HG02938 (cell line): ENCODE data around the gene ITPKC.
A peak's percentile ranks its signal among the peaks of the same experiment; 100 is the strongest.

ENCODE experiments used
- ATAC-seq: cut with Tn5 transposase; IDR thresholded peaks from one replicate; pipeline ENCODE4 v1.9.1; 2021; ENCODE audit warnings: mild to moderate bottlenecking, moderate library complexity; ENCODE audit not compliant: unreplicated experiment

Gene ITPKC

GRCh38 chr19:40739030-40739839 lies 22.3 kb downstream of the ITPKC start:
- ATAC-seq, result no peak

- no peak for ATAC-seq
These were observed 23.2 kb downstream of the ITPKC start for GRCh38 chr19:40739871-40740703.

GRCh38 chr19:40740747-40741146 lies 23.8 kb downstream of the ITPKC start:
- no peak for ATAC-seq

GRCh38 chr19:40741527-40742390 lies 24.8 kb downstream of the ITPKC start:
- no peak for ATAC-seq

DNA sequence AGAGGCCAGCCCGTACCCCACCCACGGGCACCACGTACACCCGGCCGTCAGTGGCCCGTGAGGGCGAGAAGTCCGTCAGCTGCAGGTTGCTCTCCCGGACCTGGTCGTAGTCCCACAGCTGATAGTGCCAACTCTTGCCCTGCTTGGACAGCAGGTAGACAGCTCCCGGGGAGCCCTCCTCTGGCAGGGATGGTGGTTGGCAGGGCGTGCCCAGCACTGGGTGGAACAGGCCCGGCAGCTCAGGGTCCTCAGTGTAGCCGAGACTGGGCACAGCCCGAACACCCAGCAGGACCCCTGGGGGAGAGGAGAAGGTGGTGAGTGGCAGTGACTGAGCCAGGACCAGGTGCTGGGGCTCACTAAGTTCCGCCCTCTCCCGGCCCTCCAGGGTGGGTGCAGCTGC lies 25.6 kb downstream of the ITPKC start:
- no peak for ATAC-seq

DNA sequence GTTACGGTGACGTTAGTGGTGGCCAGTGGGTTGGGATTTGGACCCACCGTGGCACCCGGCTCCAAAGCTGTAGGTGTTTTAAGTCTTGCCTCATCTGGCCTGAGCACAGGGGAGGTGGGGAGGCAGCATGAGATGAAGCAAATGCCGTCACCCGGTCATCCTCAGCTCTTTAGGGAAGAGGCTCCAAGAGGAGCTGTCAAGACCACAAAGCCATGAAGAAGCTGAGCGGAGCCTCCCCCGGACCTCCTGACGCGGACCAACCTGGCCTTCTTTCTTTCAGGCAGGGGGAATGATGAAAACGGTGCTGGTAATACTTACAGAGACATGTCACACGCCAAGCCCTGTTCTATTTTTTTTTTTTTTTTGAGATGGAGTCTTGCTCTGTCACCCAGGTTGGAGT lies 26.0 kb downstream of the ITPKC start:
- no peak for ATAC-seq

DNA sequence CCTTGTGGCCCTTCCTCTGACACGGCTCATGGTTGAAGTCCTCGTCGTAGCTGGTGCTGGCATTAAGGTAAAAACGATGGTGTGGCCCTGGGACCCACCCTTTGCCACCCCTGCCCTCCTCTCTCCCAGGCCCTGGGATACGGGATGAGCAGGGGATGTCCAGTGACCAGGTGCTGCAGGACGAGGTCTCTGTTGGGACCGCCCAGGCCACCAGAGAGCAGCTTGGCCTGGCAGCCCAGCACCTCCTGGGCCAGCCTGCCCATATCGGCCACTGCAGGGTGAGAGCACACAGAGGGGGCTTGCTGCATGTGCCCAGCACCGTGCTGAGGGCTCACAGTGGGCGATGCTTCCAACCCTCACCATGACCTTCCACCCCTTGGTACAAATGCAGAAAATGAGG lies 27.0 kb downstream of the ITPKC start:
- ATAC-seq, result no peak

GRCh38 chr19:40744554-40745401 lies 27.9 kb downstream of the ITPKC start:
- ATAC-seq, result no peak

DNA sequence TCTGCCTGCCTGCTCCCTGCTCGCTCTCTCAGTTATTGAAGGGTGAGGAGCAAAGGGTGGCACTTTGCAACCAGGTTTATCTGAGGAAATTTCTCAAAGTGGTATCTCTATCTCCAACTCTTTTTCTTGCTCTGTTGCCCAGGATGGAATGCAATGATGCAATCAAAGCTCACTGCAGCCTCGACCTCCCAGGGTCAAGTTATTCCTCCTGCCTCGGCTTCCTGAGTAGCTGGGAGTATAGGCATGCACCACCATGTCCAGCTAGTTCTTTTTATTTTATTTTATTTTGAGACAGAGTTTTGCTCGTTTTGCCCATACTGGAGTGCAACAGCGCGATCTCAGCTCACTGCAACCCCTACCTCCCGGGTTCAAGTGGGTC lies 28.5 kb downstream of the ITPKC start:
- ATAC-seq, result no peak

DNA sequence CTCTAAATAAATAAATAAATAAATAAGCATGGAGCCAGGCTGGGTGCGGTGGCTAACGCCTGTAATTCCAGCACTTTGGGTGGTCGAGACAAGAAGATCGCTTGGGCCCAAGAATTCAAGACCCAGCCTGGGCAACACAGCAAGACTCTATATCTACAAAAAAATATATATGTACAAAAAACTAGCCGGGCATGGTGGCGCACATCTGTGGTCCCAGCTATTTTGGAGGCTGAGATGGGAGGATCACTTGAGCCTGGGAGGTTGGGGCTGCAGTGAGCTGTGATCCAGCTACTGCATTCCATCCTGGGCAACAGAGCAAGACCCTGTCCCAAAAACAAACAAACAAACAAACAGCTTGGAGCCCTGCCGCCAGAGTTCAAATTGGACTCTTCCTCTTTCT lies 30.6 kb downstream of the ITPKC start:
- no peak for ATAC-seq

DNA sequence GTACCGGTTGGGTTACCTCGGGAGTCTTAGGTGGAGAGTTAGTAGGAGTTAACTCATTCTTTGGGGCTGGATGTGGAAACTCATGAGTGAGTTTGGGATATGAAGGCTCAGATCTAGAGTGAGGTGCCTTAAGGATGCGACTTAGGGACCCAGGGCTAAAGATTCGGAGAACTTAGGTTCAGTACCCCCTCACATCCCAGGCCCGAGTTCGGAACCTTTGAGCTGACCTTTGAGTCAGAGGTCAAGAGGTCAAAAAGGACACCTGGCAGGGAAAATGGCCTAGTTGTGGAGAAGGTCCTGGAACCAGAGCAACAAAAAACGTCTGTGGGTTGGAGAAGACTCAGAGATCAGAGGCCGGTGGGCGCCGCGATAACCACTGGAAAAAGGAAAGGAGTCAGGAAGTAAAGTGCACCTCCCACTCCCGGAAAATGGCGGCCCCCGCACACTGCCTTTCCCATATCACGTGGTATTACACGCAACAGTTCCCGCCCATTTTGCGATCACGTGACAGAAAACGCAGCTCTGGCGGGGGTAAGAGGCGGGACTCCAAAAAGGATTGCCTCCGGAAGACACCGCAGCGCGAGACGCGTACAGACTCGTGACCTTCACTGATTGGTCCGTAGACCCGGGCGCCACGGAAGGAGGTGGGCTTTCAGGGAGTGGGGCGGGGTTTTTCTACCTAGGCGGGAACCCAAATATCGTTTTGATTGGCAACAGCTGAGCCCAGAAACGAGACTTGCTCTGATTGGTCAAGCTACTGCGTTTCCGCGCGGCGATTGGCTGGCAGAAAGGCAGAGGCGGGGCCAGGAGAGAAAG lies 33.4 kb downstream of the ITPKC start, which contains the start of gene ACTMAP:
ACTMAP (minus strand) TSS at position 420 of the 816 bp plus-strand sequence. CDS start 674 bp downstream, outside the sequence.
- peak; percentile 86 for ATAC-seq

DNA sequence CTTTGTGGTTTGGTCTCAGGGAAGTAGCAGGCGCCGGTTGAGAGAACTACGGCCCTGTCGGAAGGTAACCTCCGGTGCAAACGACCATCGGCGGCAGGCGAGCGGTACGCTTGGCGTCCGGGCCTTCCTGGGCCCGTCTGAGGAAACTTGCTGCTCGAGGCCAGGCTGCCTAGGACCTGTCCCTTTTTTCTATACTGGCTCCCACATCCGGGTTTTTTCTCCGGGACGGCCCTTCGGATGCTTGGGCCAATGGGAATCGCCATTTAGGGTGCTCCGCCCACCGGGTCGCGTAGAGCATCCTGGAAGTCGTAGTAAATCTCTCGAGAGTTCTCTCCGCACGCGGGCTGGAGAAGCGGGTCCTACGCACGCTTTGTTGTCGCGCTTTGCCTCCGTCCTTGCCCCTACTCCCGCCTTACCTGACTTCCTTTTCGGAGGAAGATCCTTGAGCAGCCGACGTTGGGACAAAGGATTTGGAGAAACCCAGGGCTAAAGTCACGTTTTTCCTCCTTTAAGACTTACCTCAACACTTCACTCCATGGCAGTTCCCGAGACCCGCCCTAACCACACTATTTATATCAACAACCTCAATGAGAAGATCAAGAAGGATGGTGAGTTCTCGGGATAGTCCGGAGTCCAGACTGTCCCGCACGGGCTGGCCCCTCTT lies 34.1 kb downstream of the ITPKC start, which contains the start of gene SNRPA:
SNRPA (plus strand) TSS at position 330 of the 664 bp plus-strand sequence; CDS start at position 536, 206 bp downstream.
- peak; percentile 50 for ATAC-seq

- no peak for ATAC-seq
These were observed 35.4 kb downstream of the ITPKC start for GRCh38 chr19:40752257-40752781.

- no peak for ATAC-seq
These were observed 37.8 kb downstream of the ITPKC start for GRCh38 chr19:40754611-40755247.

- ATAC-seq, result no peak
These were observed 38.3 kb downstream of the ITPKC start for GRCh38 chr19:40755248-40755624.

- ATAC-seq, result no peak
These were observed 38.9 kb downstream of the ITPKC start for GRCh38 chr19:40755791-40756190.

GRCh38 chr19:40756502-40757110 lies 39.7 kb downstream of the ITPKC start:
- no peak for ATAC-seq
